Mesothelial cell of epicardium (in vitro differentiated cells): Measurements from ENCODE around the gene LNP1. TPM values are rescaled to one million over a fixed set of nuclear protein-coding genes. Genes with fewer than 3 reads are reported as not detected.
A peak's percentile ranks its signal among the peaks of the same experiment; 100 is the strongest.

ENCODE experiments used
- DNase-seq, 2 experiments: peaks; one replicate each; pipeline ENCODE4 v3.0.0; 2021; ENCODE audit warnings: low spot score in 2 of 2; ENCODE audit not compliant: unreplicated experiment in 2 of 2
- H3K27ac Mint-ChIP-seq: 2 replicates; pipeline ENCODE4 v1.8.0; 2021; ENCODE audit warnings: mixed read lengths
- H3K27me3 Mint-ChIP-seq: 2 replicates; pipeline ENCODE4 v1.8.0; 2021; ENCODE audit warnings: low read depth, mixed read lengths
- H3K36me3 Mint-ChIP-seq: 2 replicates; pipeline ENCODE4 v1.8.0; 2021; ENCODE audit warnings: mixed read lengths
- H3K4me1 Mint-ChIP-seq: 2 replicates; pipeline ENCODE4 v1.8.0; 2021; ENCODE audit warnings: mixed read lengths
- H3K4me3 Mint-ChIP-seq: 2 replicates; pipeline ENCODE4 v1.8.0; 2021; ENCODE audit warnings: mild to moderate bottlenecking, moderate library complexity, mixed read lengths
- H3K9me3 Mint-ChIP-seq: 2 replicates; pipeline ENCODE4 v1.8.0; 2021; ENCODE audit warnings: mixed read lengths
- total RNA-seq: library from RNA; stranded (reverse); gene quantifications from 3 replicates; pipeline ENCODE4 v1.2.1, GENCODE V29; 2021
- TF ChIP-seq, protein P1 (sequence below): fragments of 200-600 bp; sonication (generic); IDR thresholded peaks from one replicate; pipeline ENCODE4 v1.5.0; 2021; ENCODE audit warnings: antibody characterized with exemption; ENCODE audit not compliant: unreplicated experiment

The LNP1 gene
- total RNA-seq, 1 donor from 2014 or later, result 4.3 TPM

DNA sequence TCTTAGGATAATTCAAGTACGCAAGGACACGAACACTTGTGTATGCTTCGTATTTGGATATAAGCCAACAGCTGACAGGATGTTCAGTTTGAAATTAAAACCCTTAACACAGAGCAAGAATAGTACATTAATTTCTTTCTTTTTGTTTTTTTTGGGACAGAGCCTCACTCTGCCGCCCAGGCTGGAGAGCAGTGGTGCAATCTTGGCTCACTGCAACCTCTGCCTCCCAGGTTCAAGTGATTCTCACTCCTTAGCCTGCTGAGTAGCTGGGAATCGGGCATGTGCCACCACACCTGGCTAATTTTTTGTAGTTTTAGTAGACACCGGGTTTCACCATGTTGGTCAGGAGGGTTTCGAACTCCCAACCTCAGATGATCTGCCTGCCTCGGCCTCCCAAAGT is 32.9 kb upstream of the LNP1 start:
- Mint-ChIP-seq H3K27me3 (no peaks in the 10 kb centered on the region), H3K36me3 (peaks cover 33% of the 10 kb centered on the region), H3K4me3 (no peak overlapping the region), H3K4me1 (no peaks in the 10 kb centered on the region), H3K27ac (no peak overlapping the region), H3K9me3 (no peaks in the 10 kb centered on the region)
- no peak for DNase-seq
- TF ChIP-seq, protein P1, sequence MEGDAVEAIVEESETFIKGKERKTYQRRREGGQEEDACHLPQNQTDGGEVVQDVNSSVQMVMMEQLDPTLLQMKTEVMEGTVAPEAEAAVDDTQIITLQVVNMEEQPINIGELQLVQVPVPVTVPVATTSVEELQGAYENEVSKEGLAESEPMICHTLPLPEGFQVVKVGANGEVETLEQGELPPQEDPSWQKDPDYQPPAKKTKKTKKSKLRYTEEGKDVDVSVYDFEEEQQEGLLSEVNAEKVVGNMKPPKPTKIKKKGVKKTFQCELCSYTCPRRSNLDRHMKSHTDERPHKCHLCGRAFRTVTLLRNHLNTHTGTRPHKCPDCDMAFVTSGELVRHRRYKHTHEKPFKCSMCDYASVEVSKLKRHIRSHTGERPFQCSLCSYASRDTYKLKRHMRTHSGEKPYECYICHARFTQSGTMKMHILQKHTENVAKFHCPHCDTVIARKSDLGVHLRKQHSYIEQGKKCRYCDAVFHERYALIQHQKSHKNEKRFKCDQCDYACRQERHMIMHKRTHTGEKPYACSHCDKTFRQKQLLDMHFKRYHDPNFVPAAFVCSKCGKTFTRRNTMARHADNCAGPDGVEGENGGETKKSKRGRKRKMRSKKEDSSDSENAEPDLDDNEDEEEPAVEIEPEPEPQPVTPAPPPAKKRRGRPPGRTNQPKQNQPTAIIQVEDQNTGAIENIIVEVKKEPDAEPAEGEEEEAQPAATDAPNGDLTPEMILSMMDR, result no peak

DNA sequence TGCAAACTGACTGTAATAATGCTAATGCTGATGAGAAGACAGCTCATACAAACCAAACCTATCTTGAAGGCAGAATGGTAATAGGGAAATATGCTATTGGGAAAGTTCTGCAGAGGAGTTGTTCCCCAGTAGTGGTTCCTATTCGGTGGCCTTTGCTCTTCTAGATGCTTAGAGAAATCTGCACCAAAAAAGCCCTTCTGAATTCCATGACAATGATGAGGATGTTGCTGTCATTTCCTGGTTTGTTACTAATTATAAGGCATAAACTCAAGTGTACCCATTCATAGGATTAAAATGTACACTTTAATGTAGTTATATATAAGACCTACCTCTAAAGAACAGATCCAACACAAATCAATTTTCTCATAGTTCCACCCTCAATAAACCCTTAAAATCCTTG is 30.6 kb upstream of the LNP1 start:
- H3K9me3 Mint-ChIP-seq, result no peaks in the 10 kb centered on the region
- H3K27ac Mint-ChIP-seq, result no peak overlapping the region
- H3K27me3 Mint-ChIP-seq, result no peaks in the 10 kb centered on the region
- no peaks in the 10 kb centered on the region for H3K4me1 Mint-ChIP-seq
- DNase-seq, result no peak
- H3K4me3 Mint-ChIP-seq, result no peak overlapping the region
- H3K36me3 Mint-ChIP-seq, result peaks cover 22% of the 10 kb centered on the region
- TF ChIP-seq, protein P1, result no peak

DNA sequence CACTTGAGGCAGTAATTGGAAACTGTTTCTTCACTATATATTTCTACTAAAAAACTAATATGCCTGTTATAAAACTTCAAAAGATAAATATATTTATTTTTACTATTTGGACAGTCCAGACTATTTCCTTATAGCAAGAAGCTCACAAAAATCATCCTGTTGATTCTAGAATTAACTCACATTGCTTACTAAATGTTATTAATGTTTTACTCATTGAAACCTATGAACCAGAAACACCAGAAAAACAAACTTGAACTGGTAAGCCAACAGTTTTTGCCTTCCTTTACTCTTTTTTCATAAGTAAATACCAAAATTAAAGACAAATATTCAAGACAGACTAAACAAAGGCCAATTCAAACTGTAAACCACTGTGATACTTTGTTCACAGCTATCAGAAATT is 26.8 kb upstream of the LNP1 start:
- TF ChIP-seq, protein P1, result no peak
- H3K36me3 Mint-ChIP-seq, result peaks cover 18% of the 10 kb centered on the region
- no peaks in the 10 kb centered on the region for H3K9me3 Mint-ChIP-seq
- no peaks in the 10 kb centered on the region for H3K4me1 Mint-ChIP-seq
- DNase-seq, result no peak
- H3K27ac Mint-ChIP-seq, result peak overlapping the region; percentile 25
- no peaks in the 10 kb centered on the region for H3K27me3 Mint-ChIP-seq
- no peak overlapping the region for H3K4me3 Mint-ChIP-seq

DNA sequence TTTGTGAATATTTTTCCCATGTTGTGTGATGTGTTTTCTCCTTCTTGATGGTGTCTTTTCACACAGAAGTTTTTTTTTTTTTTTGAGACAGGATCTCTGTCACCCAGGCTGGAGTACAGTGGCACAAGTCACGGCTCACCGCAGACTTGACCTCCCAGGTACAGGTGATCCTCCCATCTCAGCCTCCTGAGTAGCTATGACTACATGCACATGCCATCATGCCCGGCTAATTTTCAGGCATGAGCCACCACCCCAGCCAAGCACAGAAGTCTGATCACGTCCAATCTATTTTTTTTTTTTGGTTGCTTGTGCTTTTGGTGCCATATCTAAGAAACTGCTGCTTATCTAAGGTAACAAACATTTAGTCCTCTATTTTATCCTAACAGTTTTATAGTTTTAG is 25.0 kb upstream of the LNP1 start:
- Mint-ChIP-seq H3K27me3 (no peaks in the 10 kb centered on the region), H3K4me1 (no peaks in the 10 kb centered on the region), H3K36me3 (peaks cover 28% of the 10 kb centered on the region), H3K9me3 (no peaks in the 10 kb centered on the region), H3K4me3 (no peak overlapping the region), H3K27ac (no peak overlapping the region)
- TF ChIP-seq, protein P1, result no peak
- no peak for DNase-seq

DNA sequence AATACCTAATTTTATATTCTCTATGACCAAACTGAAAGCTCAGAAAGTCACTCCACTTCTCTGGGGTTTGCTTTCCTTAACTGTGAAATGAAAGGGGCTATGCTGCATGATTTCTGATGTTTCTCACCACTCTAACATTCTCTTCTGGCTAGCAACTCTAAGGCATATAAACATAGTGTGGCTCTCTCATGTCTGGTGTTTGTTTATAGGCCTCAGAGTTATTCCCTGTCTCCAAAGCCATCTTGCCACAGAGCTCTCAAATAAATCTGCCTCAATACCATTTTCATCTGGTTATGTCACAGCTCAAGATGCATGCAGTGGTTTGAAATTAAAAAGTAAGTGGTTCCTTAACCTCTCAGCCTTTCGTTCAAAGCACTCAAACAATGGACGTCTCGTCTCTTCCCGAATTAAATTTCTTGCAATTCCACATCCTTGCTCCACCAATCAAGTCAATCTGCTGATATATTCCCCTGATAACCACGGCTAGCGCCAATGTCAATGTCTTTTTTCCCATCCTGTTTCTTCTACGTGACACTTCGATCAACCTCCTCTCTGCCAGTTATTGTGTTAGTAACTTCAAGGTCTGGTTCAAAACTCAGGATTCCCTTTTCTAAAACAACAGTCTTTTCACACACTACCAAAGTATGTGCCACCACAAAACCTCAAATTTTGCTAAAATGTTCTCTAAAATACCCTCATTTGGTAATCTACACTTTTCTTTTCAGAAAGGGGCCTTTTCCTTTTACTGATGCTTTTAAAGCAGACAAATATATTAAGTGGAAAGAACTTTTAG is 16.4 kb upstream of the LNP1 start:
- H3K36me3 Mint-ChIP-seq, result peaks cover 36% of the 10 kb centered on the region
- H3K4me1 Mint-ChIP-seq, result peaks cover 6% of the 10 kb centered on the region
- TF ChIP-seq, protein P1, result no peak
- H3K27ac Mint-ChIP-seq, result no peak overlapping the region
- no peak for DNase-seq
- no peaks in the 10 kb centered on the region for H3K27me3 Mint-ChIP-seq
- H3K4me3 Mint-ChIP-seq, result no peak overlapping the region
- peaks cover 13% of the 10 kb centered on the region for H3K9me3 Mint-ChIP-seq
